ENCODE results near the gene ZNF860. TPM values are rescaled to one million over a fixed set of nuclear protein-coding genes. Genes with fewer than 3 reads are reported as not detected.

The ZNF860 gene
- polyA plus RNA-seq, 4 donors, result 0.27 to 0.62 (median 0.31) TPM; not detected in 1

GRCh38 chr3:31968369-31968926, 13.1 kb upstream of the ZNF860 start:
- no peaks in the 10 kb centered on the region for H3K9me3 ChIP-seq (ENCODE audit: control insufficient read depth in 2 of 2, insufficient read depth in 1 of 2, low read depth in 1 of 2, low read length in 1 of 2)
- no peaks in the 10 kb centered on the region for H3K36me3 ChIP-seq (ENCODE audit: control insufficient read depth in 3 of 3, insufficient read depth in 2 of 3, low read depth in 1 of 3, low read length in 3 of 3)
- peaks cover 0 to 6% (median 2%) of the 10 kb centered on the region in 3 donors for H3K4me1 ChIP-seq (ENCODE audit: control insufficient read depth in 3 of 3, insufficient read depth in 2 of 3, low read depth in 1 of 3, low read length in 2 of 3)
- 58 to 83% (median 72%) methylated on average over 2 of the region's 2 CpGs for WGBS, 3 donors
- no peak overlapping the region for H3K4me3 ChIP-seq (ENCODE audit: low read depth in 1 of 3, low read length in 3 of 3)
- DNase-seq, result no peak
- H3K27ac ChIP-seq (ENCODE audit: low read depth in 1 of 3, low read length in 2 of 3), result peak overlapping the region in 2 of 3 donors; percentile 50 to 65
- no peak for FAIRE-seq
- H3K27me3 ChIP-seq (ENCODE audit: control insufficient read depth in 3 of 3, insufficient read depth in 3 of 3, low read length in 3 of 3), result no peaks in the 10 kb centered on the region

GRCh38 chr3:31968927-31969418, 12.6 kb upstream of the ZNF860 start:
- 54 to 72% (median 67%) methylated on average over 6 of the region's 6 CpGs for WGBS, 3 donors
- Histone ChIP-seq H3K27ac (ENCODE audit: low read depth in 1 of 3, low read length in 2 of 3) (peak overlapping the region in 2 of 3 donors; percentile 50 to 65), H3K4me3 (ENCODE audit: low read depth in 1 of 3, low read length in 3 of 3) (no peak overlapping the region), H3K9me3 (ENCODE audit: control insufficient read depth in 2 of 2, insufficient read depth in 1 of 2, low read depth in 1 of 2, low read length in 1 of 2) (no peaks in the 10 kb centered on the region), H3K36me3 (ENCODE audit: control insufficient read depth in 3 of 3, insufficient read depth in 2 of 3, low read depth in 1 of 3, low read length in 3 of 3) (no peaks in the 10 kb centered on the region), H3K27me3 (ENCODE audit: control insufficient read depth in 3 of 3, insufficient read depth in 3 of 3, low read length in 3 of 3) (no peaks in the 10 kb centered on the region), H3K4me1 (ENCODE audit: control insufficient read depth in 3 of 3, insufficient read depth in 2 of 3, low read depth in 1 of 3, low read length in 2 of 3) (peaks cover 0 to 6% (median 2%) of the 10 kb centered on the region in 3 donors)
- DNase-seq (peak; percentile 35 to 73), FAIRE-seq (no peak)

DNA sequence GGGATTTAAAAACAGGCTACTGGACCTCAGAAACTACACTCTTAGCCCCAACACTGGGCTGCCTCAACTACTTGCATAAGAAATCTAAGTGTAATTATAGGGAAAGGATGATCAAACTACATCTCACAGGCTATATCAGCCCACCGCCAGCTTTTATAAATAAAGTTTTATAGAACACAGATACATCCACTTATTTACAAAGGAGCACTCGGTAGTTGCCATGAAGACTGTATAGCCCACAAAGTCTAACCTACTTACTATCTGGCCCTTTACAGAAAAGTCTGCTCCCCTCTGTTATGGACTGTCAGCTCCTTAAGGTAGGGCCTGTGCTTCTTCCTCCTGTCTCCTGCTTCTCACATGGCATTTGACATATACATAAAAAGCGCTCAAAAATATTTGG, 9.9 kb upstream of the ZNF860 start:
- DNase-seq, result no peak
- no peak for FAIRE-seq
- Histone ChIP-seq H3K27ac (ENCODE audit: low read depth in 1 of 3, low read length in 2 of 3) (no peak overlapping the region), H3K27me3 (ENCODE audit: control insufficient read depth in 3 of 3, insufficient read depth in 3 of 3, low read length in 3 of 3) (no peaks in the 10 kb centered on the region), H3K4me3 (ENCODE audit: low read depth in 1 of 3, low read length in 3 of 3) (no peak overlapping the region), H3K9me3 (ENCODE audit: control insufficient read depth in 2 of 2, insufficient read depth in 1 of 2, low read depth in 1 of 2, low read length in 1 of 2) (no peaks in the 10 kb centered on the region), H3K36me3 (ENCODE audit: control insufficient read depth in 3 of 3, insufficient read depth in 2 of 3, low read depth in 1 of 3, low read length in 3 of 3) (no peaks in the 10 kb centered on the region), H3K4me1 (ENCODE audit: control insufficient read depth in 3 of 3, insufficient read depth in 2 of 3, low read depth in 1 of 3, low read length in 2 of 3) (peaks cover 0 to 10% (median 2%) of the 10 kb centered on the region in 3 donors)
- WGBS, 3 donors, result 95% methylated on average over 3 of the region's 3 CpGs

DNA sequence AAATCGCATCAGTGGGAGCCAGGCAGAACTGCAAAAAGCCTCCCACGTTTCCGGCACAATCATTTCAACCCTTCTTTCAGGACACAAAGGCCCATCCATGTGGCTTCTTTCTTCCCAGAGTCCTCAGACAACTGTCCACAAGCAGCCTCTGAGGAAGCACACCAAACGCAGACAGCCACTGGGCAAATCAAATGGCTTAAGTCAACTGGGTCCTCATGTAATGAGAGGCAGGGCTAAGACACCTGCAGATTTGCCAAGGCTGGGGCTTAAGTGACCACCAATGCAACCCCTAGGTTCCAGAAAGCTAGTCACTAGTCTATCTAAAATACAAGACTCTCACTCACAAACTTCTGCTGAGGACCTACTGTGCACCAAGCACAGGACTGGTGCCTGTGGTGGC, 8.5 kb upstream of the ZNF860 start:
- no peak for DNase-seq
- H3K27ac ChIP-seq (ENCODE audit: low read depth in 1 of 3, low read length in 2 of 3), result no peak overlapping the region
- no peak overlapping the region for H3K4me3 ChIP-seq (ENCODE audit: low read depth in 1 of 3, low read length in 3 of 3)
- no peaks in the 10 kb centered on the region for H3K27me3 ChIP-seq (ENCODE audit: control insufficient read depth in 3 of 3, insufficient read depth in 3 of 3, low read length in 3 of 3)
- no peaks in the 10 kb centered on the region for H3K36me3 ChIP-seq (ENCODE audit: control insufficient read depth in 3 of 3, insufficient read depth in 2 of 3, low read depth in 1 of 3, low read length in 3 of 3)
- no peaks in the 10 kb centered on the region for H3K9me3 ChIP-seq (ENCODE audit: control insufficient read depth in 2 of 2, insufficient read depth in 1 of 2, low read depth in 1 of 2, low read length in 1 of 2)
- 78 to 92% (median 78%) methylated on average over 4 of the region's 4 CpGs for WGBS, 3 donors
- peaks cover 0 to 10% (median 2%) of the 10 kb centered on the region in 3 donors for H3K4me1 ChIP-seq (ENCODE audit: control insufficient read depth in 3 of 3, insufficient read depth in 2 of 3, low read depth in 1 of 3, low read length in 2 of 3)
- no peak for FAIRE-seq

DNA sequence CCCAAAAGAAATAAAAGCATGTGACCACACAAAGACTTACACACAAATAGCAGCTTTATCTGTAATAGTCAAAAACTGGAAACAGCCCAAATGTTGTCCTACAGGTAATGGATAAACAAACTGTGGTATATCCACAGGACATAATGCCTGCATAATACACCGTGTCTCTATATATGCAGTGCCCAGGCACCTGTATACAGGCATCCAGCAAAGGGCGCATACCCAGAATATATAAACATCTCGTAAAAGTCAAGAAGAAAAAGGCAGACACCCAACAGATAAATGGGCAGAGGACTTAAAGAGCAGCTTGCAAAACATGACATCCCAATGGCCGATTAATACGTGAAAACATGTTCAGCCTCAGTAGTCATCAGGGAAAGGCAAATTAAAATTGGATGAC, 7.7 kb upstream of the ZNF860 start:
- Histone ChIP-seq H3K27ac (ENCODE audit: low read depth in 1 of 3, low read length in 2 of 3) (no peak overlapping the region), H3K4me1 (ENCODE audit: control insufficient read depth in 3 of 3, insufficient read depth in 2 of 3, low read depth in 1 of 3, low read length in 2 of 3) (peaks cover 0 to 14% (median under 1%) of the 10 kb centered on the region in 3 donors), H3K9me3 (ENCODE audit: control insufficient read depth in 2 of 2, insufficient read depth in 1 of 2, low read depth in 1 of 2, low read length in 1 of 2) (no peaks in the 10 kb centered on the region), H3K4me3 (ENCODE audit: low read depth in 1 of 3, low read length in 3 of 3) (no peak overlapping the region), H3K27me3 (ENCODE audit: control insufficient read depth in 3 of 3, insufficient read depth in 3 of 3, low read length in 3 of 3) (no peaks in the 10 kb centered on the region), H3K36me3 (ENCODE audit: control insufficient read depth in 3 of 3, insufficient read depth in 2 of 3, low read depth in 1 of 3, low read length in 3 of 3) (no peaks in the 10 kb centered on the region)
- 93 to 98% (median 98%) methylated on average over 5 of the region's 5 CpGs for WGBS, 3 donors
- FAIRE-seq (no peak), DNase-seq (no peak)

- 70 to 81% (median 73%) methylated on average over 5 of the region's 5 CpGs for WGBS, 3 donors
- Histone ChIP-seq H3K4me1 (ENCODE audit: control insufficient read depth in 3 of 3, insufficient read depth in 2 of 3, low read depth in 1 of 3, low read length in 2 of 3) (peaks cover 0 to 13% (median 0%) of the 10 kb centered on the region in 3 donors), H3K27me3 (ENCODE audit: control insufficient read depth in 3 of 3, insufficient read depth in 3 of 3, low read length in 3 of 3) (no peaks in the 10 kb centered on the region), H3K9me3 (ENCODE audit: control insufficient read depth in 2 of 2, insufficient read depth in 1 of 2, low read depth in 1 of 2, low read length in 1 of 2) (no peaks in the 10 kb centered on the region), H3K36me3 (ENCODE audit: control insufficient read depth in 3 of 3, insufficient read depth in 2 of 3, low read depth in 1 of 3, low read length in 3 of 3) (no peaks in the 10 kb centered on the region), H3K27ac (ENCODE audit: low read depth in 1 of 3, low read length in 2 of 3) (no peak overlapping the region), H3K4me3 (ENCODE audit: low read depth in 1 of 3, low read length in 3 of 3) (no peak overlapping the region)
- FAIRE-seq (no peak), DNase-seq (peak in 1 of 2 donors; percentile 31)
Measured at GRCh38 chr3:31974471-31974870, 7.1 kb upstream of the ZNF860 start.

DNA sequence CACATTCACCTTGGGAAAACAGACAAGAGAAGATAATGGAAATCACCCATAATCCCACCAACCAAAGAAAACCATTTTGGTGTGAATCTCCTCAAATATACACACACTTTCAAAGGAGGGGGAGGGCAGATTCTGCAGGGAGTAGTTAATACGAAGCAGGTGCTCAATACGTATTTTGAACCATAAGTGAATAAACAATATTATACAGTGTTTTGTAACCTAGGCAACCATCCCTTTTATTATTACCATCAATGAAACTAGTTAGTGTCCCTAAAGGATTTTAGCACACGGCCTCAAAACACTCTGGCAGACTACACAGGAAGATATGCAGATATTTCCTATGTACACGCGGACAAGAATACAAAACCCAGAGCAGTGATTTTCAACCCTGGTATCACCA, 6.6 kb upstream of the ZNF860 start:
- H3K9me3 ChIP-seq (ENCODE audit: control insufficient read depth in 2 of 2, insufficient read depth in 1 of 2, low read depth in 1 of 2, low read length in 1 of 2), result no peaks in the 10 kb centered on the region
- no peak for FAIRE-seq
- DNase-seq, result peak in 1 of 2 donors; percentile 31
- H3K36me3 ChIP-seq (ENCODE audit: control insufficient read depth in 3 of 3, insufficient read depth in 2 of 3, low read depth in 1 of 3, low read length in 3 of 3), result no peaks in the 10 kb centered on the region
- no peak overlapping the region for H3K27ac ChIP-seq (ENCODE audit: low read depth in 1 of 3, low read length in 2 of 3)
- H3K27me3 ChIP-seq (ENCODE audit: control insufficient read depth in 3 of 3, insufficient read depth in 3 of 3, low read length in 3 of 3), result no peaks in the 10 kb centered on the region
- WGBS, 3 donors, result 52 to 65% (median 56%) methylated on average over 5 of the region's 5 CpGs
- H3K4me1 ChIP-seq (ENCODE audit: control insufficient read depth in 3 of 3, insufficient read depth in 2 of 3, low read depth in 1 of 3, low read length in 2 of 3), result peaks cover 0 to 15% (median 2%) of the 10 kb centered on the region in 3 donors
- no peak overlapping the region for H3K4me3 ChIP-seq (ENCODE audit: low read depth in 1 of 3, low read length in 3 of 3)

DNA sequence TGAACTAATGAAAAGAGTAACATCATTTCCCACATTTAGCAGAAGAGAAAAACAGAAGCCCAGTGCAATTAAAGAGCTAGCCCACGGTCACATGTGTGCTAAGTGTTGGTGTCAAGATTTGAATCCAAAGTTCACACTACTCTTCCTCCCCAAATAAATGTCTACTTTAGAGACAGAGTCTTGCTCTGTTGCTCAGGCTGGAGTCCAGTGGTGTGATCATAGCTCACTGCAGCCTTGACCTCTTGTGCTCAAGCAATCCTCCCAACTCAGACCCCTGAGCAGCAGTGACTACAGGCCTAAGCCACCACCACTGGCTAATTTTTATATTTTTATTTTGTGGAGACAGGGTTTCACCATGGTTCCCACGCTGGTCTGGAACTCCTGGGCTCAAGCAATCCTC, 5.2 kb upstream of the ZNF860 start:
- DNase-seq (no peak), FAIRE-seq (no peak)
- H3K27me3 ChIP-seq (ENCODE audit: control insufficient read depth in 3 of 3, insufficient read depth in 3 of 3, low read length in 3 of 3), result no peaks in the 10 kb centered on the region
- peaks cover 0 to 15% (median 2%) of the 10 kb centered on the region in 3 donors for H3K4me1 ChIP-seq (ENCODE audit: control insufficient read depth in 3 of 3, insufficient read depth in 2 of 3, low read depth in 1 of 3, low read length in 2 of 3)
- H3K36me3 ChIP-seq (ENCODE audit: control insufficient read depth in 3 of 3, insufficient read depth in 2 of 3, low read depth in 1 of 3, low read length in 3 of 3), result no peaks in the 10 kb centered on the region
- no peak overlapping the region for H3K4me3 ChIP-seq (ENCODE audit: low read depth in 1 of 3, low read length in 3 of 3)
- H3K27ac ChIP-seq (ENCODE audit: low read depth in 1 of 3, low read length in 2 of 3), result no peak overlapping the region
- 71 to 82% (median 80%) methylated on average over 2 of the region's 2 CpGs for WGBS, 3 donors
- no peaks in the 10 kb centered on the region for H3K9me3 ChIP-seq (ENCODE audit: control insufficient read depth in 2 of 2, insufficient read depth in 1 of 2, low read depth in 1 of 2, low read length in 1 of 2)

DNA sequence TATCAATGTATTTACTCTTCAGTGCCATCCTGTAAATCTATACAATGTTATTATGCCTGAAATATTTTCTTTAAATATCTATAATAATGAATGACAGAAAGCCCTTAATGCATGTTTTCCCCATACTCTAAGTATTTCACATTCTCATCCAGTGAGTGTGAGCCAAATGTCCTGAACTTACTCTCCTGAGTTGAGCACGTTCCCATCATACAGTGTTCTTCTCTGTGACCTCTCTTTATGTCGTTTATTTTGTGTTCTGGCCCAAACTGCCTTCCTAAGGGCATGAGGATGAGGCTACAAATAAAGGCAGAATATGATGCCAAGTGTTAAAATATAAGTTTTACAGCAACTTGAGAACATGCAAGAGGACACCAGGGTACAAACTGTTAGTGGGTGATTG, 3.8 kb upstream of the ZNF860 start:
- FAIRE-seq, result no peak
- Histone ChIP-seq H3K27me3 (ENCODE audit: control insufficient read depth in 3 of 3, insufficient read depth in 3 of 3, low read length in 3 of 3) (no peaks in the 10 kb centered on the region), H3K27ac (ENCODE audit: low read depth in 1 of 3, low read length in 2 of 3) (no peak overlapping the region), H3K4me1 (ENCODE audit: control insufficient read depth in 3 of 3, insufficient read depth in 2 of 3, low read depth in 1 of 3, low read length in 2 of 3) (peaks cover 0 to 15% (median 2%) of the 10 kb centered on the region in 3 donors), H3K36me3 (ENCODE audit: control insufficient read depth in 3 of 3, insufficient read depth in 2 of 3, low read depth in 1 of 3, low read length in 3 of 3) (no peaks in the 10 kb centered on the region), H3K9me3 (ENCODE audit: control insufficient read depth in 2 of 2, insufficient read depth in 1 of 2, low read depth in 1 of 2, low read length in 1 of 2) (no peaks in the 10 kb centered on the region), H3K4me3 (ENCODE audit: low read depth in 1 of 3, low read length in 3 of 3) (no peak overlapping the region)
- WGBS, 3 donors, result 82 to 83% (median 83%) methylated on average over 2 of the region's 2 CpGs
- DNase-seq, result no peak

Data from small intestine (tissue), 7 donors.